C4-2B (cell line): ENCODE data around the gene PHLDA3.

Experiments used
- H3K27ac ChIP-seq: fragments of 450-650 bp; 2 replicates; pipeline ENCODE4 v1.5.1; 2017
- ZFX ChIP-seq: fragments of 450-650 bp; IDR thresholded peaks from 2 replicates; pipeline ENCODE4 v1.6.1; 2017
- TF ChIP-seq, protein P1 (sequence below): fragments of 450-650 bp; conservative IDR thresholded peaks from 2 replicates; pipeline ENCODE4 v1.5.1; 2017; ENCODE audit warnings: mild to moderate bottlenecking

The PHLDA3 gene

DNA sequence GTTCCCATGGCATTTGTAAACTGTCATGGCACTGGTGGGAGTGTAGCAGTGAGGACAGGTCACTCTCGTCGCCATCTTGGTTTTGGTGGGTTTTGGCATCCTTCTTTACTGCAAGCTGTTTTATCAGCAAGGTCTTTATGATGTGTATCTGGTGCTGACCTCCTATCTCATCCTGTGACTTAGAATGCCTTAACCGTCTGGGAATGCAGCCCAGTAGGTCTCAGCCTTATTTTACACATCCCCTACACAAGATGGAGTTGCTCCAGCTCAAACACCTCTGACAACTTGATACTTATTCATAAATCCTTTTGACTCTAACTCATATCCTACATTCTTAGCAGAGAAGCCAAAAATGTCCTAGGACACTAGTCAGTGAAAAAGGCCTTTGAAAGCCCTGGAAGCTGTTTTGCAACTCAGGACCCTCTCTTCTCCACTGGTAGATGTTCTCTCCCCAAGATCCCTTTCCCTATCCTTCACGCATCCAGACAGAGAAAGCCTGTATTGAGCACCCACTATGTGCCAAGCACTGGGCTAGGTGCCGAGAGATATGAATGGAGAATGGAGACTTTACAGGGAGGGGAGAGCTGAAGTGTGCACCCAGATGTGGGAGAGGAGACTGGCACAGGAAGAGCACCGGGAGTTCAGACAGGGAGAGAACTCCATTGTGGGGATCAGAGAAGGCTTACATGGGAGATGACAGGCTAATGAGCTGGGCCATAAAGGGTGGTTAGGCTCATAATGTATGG lies 44.7 kb upstream of the PHLDA3 start:
- no peak for TF ChIP-seq ZFX
- TF ChIP-seq, protein P1, sequence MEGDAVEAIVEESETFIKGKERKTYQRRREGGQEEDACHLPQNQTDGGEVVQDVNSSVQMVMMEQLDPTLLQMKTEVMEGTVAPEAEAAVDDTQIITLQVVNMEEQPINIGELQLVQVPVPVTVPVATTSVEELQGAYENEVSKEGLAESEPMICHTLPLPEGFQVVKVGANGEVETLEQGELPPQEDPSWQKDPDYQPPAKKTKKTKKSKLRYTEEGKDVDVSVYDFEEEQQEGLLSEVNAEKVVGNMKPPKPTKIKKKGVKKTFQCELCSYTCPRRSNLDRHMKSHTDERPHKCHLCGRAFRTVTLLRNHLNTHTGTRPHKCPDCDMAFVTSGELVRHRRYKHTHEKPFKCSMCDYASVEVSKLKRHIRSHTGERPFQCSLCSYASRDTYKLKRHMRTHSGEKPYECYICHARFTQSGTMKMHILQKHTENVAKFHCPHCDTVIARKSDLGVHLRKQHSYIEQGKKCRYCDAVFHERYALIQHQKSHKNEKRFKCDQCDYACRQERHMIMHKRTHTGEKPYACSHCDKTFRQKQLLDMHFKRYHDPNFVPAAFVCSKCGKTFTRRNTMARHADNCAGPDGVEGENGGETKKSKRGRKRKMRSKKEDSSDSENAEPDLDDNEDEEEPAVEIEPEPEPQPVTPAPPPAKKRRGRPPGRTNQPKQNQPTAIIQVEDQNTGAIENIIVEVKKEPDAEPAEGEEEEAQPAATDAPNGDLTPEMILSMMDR, result no peak; the same call in 1 of the 2 replicates

DNA sequence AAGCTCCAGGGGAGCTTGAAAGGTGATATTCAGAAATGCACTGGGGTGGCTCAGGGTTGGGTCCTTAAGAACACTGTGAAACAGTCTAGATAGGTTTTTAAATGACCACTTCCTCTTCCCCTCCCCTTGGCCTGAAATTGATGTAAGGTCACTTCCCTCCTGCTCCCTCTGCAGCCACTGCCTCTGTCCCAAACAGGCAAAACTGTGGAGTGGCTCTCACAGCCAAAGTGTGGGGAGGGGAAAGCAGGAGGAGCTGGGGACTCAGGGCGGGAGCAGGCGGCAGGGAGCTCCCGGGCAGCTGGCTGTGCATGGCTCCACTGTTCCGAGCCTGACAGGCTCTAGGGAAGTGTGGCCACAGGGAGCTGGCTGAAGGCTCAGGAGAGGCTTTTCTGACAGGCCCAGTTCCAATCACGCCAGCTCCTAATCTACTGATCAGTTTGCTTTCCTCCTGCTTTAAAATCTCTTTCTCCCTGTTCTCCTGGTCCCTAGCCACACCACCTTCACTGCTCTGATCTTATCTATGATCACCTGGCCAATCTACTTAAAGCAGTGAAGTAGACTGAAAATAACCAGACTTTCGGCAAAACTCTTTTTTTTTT lies 43.1 kb upstream of the PHLDA3 start:
- TF ChIP-seq, protein P1, result no peak
- TF ChIP-seq ZFX, result no peak
- peak overlapping the region; percentile 90 for H3K27ac ChIP-seq

More for the DNA sequence above, 44.7 kb upstream of the PHLDA3 start:
- no peak overlapping the region; the same call in 1 of the 2 replicates for H3K27ac ChIP-seq

GRCh38 chr1:201511396-201511940 lies 42.5 kb upstream of the PHLDA3 start:
- peak overlapping the region; percentile 90 for H3K27ac ChIP-seq
- TF ChIP-seq, protein P1, result no peak
- TF ChIP-seq ZFX, result no peak

DNA sequence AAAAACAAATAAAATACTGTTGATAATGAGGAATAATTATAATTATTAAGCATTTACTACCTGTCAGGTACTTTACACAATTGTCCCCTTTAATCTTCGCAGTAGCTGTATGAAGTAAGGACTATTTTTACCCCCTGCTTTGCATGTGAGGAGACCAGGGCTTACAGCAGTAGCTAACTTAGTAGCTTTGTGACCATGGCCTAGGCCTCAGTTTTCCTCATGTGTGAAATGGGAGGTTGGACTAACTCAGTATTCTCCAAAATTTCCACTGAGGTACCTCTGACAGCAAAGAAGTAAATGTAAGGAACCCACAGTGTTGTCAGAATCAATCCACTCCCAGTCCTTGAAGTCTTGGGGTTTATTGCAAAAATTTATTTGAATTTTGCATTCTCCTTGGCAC lies 41.7 kb upstream of the PHLDA3 start:
- TF ChIP-seq, protein P1, result no peak
- no peak for TF ChIP-seq ZFX
- H3K27ac ChIP-seq, result peak overlapping the region; percentile 90

DNA sequence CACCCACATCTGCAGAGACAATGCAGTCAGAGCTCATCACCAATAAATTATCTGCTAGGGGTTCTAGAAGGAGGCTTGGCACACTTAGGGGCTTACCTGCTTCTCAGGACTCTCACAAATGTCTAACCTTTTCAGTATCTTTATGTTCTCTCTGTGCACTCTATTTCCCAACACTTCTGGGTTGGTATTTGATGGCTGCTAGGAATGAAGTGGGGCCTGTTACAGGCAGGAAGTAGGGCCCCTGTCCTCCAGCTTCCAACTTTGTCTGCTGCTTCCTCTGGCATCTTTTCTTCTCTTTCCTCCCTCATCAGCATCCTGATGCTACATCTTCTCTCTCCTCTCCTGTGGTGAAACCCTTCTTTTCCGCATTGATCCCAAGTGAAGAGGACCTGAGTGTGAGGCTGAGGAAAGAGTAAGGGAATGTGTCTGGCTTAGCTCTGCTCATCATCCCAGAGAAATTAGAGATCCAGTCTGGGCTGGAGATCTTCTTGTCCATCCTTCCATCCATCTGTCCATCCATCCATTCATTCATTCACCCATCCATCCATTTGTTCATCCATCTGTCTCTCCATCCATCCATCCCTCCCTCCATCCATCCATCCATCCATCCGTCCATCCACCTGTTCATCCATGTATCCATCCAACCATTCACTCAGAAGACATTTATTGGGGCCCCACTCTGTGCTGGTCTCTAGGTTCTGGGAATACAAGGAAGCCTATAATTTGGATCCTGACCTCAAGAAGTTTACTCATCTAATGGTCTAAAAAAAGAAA lies 40.8 kb upstream of the PHLDA3 start:
- H3K27ac ChIP-seq, result peak overlapping the region; percentile 90
- no peak for TF ChIP-seq ZFX
- TF ChIP-seq, protein P1, result no peak

GRCh38 chr1:201508809-201509208 lies 39.8 kb upstream of the PHLDA3 start:
- TF ChIP-seq, protein P1, result no peak
- H3K27ac ChIP-seq, result no peak overlapping the region

GRCh38 chr1:201507360-201507675 lies 38.3 kb upstream of the PHLDA3 start:
- H3K27ac ChIP-seq, result peak overlapping the region; percentile 87
- TF ChIP-seq, protein P1, result no peak
- TF ChIP-seq ZFX, result peak; percentile 61; the same call in 1 of the 2 replicates
